GM10266 (cell line): ENCODE results near the gene PRKRIP1.
"Not testable (repeated sequence)": the region's sequence is repeated elsewhere in the genome, so short reads cannot be mapped to it uniquely, and the experiment has no call there.

ENCODE experiments used
- DNase-seq: peaks from one replicate; pipeline ENCODE4 v3.0.0; 2012; ENCODE audit errors: extremely low spot score
- TF ChIP-seq, protein P1 (sequence below): IDR thresholded peaks from 2 replicates; pipeline ENCODE4 v1.5.1; 2012; ENCODE audit warnings: mild to moderate bottlenecking, low read depth; ENCODE audit not compliant: control insufficient read depth, insufficient read depth; ENCODE audit errors: missing control alignments

PRKRIP1 gene, protein sequence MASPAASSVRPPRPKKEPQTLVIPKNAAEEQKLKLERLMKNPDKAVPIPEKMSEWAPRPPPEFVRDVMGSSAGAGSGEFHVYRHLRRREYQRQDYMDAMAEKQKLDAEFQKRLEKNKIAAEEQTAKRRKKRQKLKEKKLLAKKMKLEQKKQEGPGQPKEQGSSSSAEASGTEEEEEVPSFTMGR

GRCh38 chr7:102395873-102396709 is at the start of gene PRKRIP1:
TSS of gene PRKRIP1 (plus strand) at chr7:102396363. CDS start at chr7:102396412, 49 bp downstream.
- TF ChIP-seq, protein P1, sequence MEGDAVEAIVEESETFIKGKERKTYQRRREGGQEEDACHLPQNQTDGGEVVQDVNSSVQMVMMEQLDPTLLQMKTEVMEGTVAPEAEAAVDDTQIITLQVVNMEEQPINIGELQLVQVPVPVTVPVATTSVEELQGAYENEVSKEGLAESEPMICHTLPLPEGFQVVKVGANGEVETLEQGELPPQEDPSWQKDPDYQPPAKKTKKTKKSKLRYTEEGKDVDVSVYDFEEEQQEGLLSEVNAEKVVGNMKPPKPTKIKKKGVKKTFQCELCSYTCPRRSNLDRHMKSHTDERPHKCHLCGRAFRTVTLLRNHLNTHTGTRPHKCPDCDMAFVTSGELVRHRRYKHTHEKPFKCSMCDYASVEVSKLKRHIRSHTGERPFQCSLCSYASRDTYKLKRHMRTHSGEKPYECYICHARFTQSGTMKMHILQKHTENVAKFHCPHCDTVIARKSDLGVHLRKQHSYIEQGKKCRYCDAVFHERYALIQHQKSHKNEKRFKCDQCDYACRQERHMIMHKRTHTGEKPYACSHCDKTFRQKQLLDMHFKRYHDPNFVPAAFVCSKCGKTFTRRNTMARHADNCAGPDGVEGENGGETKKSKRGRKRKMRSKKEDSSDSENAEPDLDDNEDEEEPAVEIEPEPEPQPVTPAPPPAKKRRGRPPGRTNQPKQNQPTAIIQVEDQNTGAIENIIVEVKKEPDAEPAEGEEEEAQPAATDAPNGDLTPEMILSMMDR, result no peak
- DNase-seq, result peak; percentile 87

DNA sequence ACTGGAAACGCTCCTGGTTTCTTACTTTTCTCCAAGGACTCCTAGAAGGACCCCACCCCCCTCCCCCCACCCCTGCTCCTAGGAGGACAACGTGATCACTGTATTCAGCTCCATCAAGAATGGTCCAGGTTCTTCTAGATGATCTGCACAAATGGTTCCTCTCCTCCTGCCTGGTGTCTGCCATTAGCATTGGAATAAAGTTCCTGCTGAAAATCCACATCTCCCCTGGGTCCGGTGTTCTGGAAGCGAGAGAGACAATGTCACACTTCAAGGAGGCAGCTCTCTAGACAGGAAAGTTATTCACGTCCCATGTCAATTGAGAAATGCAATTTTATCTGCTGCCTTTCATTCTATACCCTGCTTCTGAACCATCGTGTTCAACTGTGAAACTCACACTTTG is 49.2 kb upstream of the PRKRIP1 start:
- not testable (repeated sequence) for DNase-seq

DNA sequence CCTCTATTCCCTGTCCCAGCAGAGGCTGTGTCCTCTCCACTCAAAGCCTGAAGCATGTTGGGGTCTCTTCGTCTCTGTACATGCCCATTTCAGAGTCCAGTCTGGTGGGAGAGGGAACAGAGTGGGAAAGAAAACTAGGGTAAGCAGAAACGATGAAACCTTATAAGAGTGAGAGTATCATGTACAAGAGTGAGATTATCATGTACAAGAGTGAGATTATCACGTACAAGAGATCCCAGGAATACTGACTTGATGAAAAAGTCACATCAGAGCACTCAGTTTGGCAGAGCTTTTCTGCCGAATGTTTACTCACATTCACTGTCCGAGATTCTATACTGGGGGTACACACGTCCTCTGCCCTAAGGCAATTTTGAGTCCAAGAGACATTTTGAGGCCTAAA is 39.8 kb upstream of the PRKRIP1 start, which contains the start of gene SPDYE6:
TSS of gene SPDYE6 (minus strand) at position 101 of the 400 bp plus-strand sequence. CDS start 421 bp downstream, outside the sequence.
- not testable (repeated sequence) for DNase-seq

DNA sequence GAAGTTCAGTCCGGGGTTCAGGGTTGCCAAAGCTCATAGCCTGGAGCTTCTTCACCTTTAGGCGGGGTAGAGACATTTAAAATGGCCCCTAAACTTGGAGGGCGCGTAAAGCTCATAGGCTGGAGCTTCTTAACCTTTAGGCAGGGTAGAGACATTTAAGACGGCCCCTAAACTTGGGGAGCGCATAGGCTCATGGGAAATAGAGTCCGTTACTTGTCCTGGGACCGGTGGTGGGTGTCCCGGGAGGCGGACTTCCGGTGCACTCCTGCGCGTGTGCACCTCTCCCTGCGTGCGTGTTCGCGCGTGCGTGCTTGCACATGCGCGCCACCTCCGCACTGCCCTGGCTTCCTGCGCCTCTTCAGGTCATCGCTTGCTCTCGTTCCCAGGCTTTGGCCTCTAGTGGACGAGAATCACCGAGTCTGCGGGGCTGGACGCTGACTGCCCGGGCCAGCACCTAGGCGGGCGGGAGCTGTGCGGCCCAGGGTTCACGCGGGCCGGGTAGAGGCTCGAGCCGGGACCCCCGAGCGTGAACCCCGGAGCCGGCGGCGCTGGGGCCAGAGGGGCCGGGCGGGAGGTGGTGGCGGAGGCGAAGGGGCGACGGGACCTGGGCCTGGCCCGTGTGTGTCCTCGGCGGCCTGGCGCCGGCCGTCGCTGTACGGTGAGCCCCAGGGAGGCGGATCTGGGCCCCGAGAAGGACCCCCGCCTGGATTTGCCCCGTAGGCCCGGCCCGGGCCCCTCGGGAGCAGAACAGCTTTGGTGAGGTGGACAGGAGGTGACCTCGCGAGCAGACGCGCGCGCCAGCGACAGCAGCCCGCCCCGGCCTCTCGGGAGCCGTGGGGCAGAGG is 32.4 kb upstream of the PRKRIP1 start:
- TF ChIP-seq, protein P1, result peak; percentile 34
- DNase-seq, result peak; percentile 82

DNA sequence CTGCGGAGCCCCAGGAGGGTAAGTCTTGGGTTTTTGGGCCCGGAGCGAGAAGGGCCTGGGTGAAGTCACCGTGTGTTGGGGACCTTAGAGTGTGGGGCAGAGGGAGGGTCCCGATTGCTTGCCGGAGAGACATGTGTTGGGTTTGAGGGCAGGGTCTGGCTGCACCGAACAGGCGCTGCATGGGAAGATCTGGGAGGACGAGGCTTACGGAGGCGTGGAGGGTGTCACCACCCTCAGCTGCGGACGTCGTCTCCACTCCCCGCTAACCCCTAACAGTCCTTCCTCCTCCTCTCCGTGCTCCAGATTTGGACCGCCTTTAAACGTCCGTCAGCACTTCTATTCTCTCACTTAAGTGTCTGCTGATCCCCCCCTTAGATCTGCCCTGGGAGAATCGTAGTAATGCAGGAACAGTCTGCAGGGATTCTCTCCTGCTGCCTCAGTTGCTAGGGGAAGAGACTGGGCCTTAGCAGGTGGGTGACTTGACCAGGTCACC is 31.7 kb upstream of the PRKRIP1 start:
- DNase-seq, result not testable (repeated sequence)

DNA sequence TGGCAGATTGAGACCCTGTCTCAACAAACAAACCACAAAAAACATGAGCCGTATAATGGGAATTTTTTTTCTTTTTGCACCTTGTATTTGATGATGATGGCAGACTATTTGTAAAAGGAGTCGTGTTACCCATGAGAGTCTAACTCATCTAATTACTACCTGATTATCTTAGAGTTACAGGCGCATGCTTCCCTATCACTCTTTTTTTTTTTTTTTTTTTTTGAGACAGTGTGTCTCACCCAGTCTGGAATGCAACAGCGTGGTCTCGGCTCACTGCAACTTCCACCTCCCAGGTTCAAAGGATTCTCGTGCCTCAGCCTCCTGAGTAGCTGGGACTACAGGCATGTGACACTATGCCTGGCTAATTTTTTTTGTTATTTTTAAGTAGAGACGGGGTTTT is 30.8 kb upstream of the PRKRIP1 start:
- not testable (repeated sequence) for DNase-seq

DNA sequence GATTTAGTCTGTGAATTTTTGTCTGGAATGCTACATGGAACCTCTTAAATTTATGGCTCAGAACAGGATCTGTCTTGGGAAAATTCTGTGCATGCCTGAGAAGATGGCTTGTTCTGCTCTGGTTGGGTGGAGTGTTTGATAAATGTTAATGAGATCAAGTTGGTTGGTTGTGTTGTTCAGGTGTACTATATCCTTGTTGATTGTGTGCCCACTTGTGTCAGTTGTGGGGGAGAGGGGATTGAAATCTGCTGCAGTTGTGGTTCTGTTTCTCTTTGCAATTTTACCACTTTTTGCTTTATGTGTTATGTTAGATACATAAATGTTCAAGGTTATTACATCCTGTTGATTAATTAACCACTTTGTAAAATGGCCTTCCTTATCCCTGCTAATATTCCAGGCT is 26.1 kb upstream of the PRKRIP1 start:
- DNase-seq, result not testable (repeated sequence)

GRCh38 chr7:102372796-102373195 is 23.4 kb upstream of the PRKRIP1 start:
- not testable (repeated sequence) for DNase-seq

- TF ChIP-seq, protein P1, result no peak
- DNase-seq, result no peak
Observed at GRCh38 chr7:102376964-102377466, 19.1 kb upstream of the PRKRIP1 start.

GRCh38 chr7:102380837-102381236 is 15.3 kb upstream of the PRKRIP1 start:
- DNase-seq, result not testable (repeated sequence)

DNA sequence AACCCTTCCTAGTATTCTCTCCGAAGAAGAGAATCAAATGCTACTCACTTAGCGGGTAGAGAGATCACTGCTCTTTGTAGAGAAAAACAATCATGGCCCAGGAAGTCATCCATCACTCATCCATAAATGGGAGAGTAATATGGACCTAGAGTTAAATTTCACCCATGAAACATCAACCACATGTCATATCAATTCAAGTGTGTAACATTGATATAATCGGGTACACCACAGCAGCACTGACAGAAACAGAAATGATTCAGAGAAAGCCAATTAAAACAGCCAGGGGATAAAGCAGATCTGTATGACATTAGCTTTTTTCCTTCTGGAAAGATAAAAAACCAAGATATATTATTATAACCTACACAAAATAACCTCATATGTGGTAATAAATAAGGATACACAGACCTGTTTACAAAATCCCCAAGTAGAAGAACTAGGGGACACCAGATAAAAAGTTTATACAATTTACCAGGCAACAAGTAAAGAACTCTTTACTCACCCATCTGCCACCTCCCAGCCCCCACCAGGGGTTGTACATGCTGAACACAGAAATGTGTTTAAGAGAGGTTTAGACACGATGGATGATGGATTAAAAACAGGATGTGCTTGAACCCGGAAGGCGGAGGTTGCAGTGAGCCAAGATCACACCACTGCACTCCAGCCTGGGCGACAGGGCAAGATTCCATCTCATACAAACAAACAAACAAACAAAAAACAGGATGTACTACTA is 14.3 kb upstream of the PRKRIP1 start:
- not testable (repeated sequence) for DNase-seq
